Neuronal stem cell (in vitro differentiated cells): ENCODE measurements around the gene NDUFA13.

ENCODE experiments used
- DNase-seq: peaks from one replicate; pipeline ENCODE4 v3.0.0-alpha.2; 2013; ENCODE audit warnings: low spot score
- H2AFZ ChIP-seq: one replicate; pipeline ENCODE4 v1.6.1; 2013; ENCODE audit warnings: mild to moderate bottlenecking, low read length, inconsistent platforms
- H2AK5ac ChIP-seq: 2 replicates; pipeline ENCODE4 v1.6.1; 2013; ENCODE audit warnings: low read depth, mild to moderate bottlenecking, inconsistent platforms, low read length, moderate library complexity, mixed read lengths
- H2BK120ac ChIP-seq: 2 replicates; pipeline ENCODE4 v1.6.1; 2013; ENCODE audit warnings: low read depth, mild to moderate bottlenecking, inconsistent platforms, low read length, moderate library complexity, mixed read lengths
- H2BK12ac ChIP-seq: one replicate; pipeline ENCODE4 v1.6.1; 2013; ENCODE audit warnings: low read length, inconsistent platforms
- H2BK15ac ChIP-seq: 2 replicates; pipeline ENCODE4 v1.6.1; 2013; ENCODE audit warnings: mild to moderate bottlenecking, low read length, inconsistent platforms, mixed read lengths
- H2BK5ac ChIP-seq: one replicate; pipeline ENCODE4 v1.6.1; 2013; ENCODE audit warnings: inconsistent platforms, mild to moderate bottlenecking, low read length, moderate library complexity
- H3K14ac ChIP-seq: one replicate; pipeline ENCODE4 v1.6.1; 2013; ENCODE audit warnings: low read length, inconsistent platforms
- H3K18ac ChIP-seq: 2 replicates; pipeline ENCODE4 v1.6.1; 2013; ENCODE audit warnings: low read length, inconsistent platforms
- H3K23ac ChIP-seq: 2 replicates; pipeline ENCODE4 v1.6.1; 2013; ENCODE audit warnings: low read depth, mild to moderate bottlenecking, mixed read lengths, low read length, inconsistent platforms; ENCODE audit not compliant: poor library complexity
- H3K27ac ChIP-seq: replicated peaks from 3 replicates; pipeline ENCODE4 v1.5.1; 2013; ENCODE audit warnings: low read length, inconsistent platforms
- H3K27me3 ChIP-seq, 3 experiments: 2 replicates each; pipeline ENCODE4 v1.6.1; 2013; ENCODE audit warnings: low read length in 3 of 3, mild to moderate bottlenecking in 2 of 3, inconsistent platforms in 1 of 3, low read depth in 1 of 3, mixed read lengths in 1 of 3, moderate library complexity in 1 of 3; ENCODE audit not compliant: control insufficient read depth in 3 of 3, insufficient read depth in 3 of 3
- H3K36me3 ChIP-seq, 2 donors: replicated peaks in 1 of 2; 2 replicates each; pipeline ENCODE4 v1.6.1; 2013; ENCODE audit warnings: low read length in 2 of 2; ENCODE audit not compliant: control insufficient read depth in 2 of 2, insufficient read depth in 2 of 2
- H3K4ac ChIP-seq: 2 replicates; pipeline ENCODE4 v1.6.1; 2013; ENCODE audit warnings: inconsistent platforms, mild to moderate bottlenecking, low read length, moderate library complexity
- H3K4me1 ChIP-seq, 2 donors: 1 replicate in 1 of 2; 2 replicates in 1 of 2; pipeline ENCODE4 v1.6.1; 2013; ENCODE audit warnings: low read length in 2 of 2, low read depth in 1 of 2; ENCODE audit not compliant: control insufficient read depth in 2 of 2, insufficient read depth in 1 of 2
- H3K4me2 ChIP-seq: one replicate; pipeline ENCODE4 v1.6.1; 2013; ENCODE audit warnings: mild to moderate bottlenecking, low read length, inconsistent platforms; ENCODE audit not compliant: insufficient read depth, poor library complexity, severe bottlenecking
- H3K4me3 ChIP-seq, 2 donors: 2 replicates each; pipeline ENCODE4 v1.5.1; 2013; ENCODE audit warnings: low read length in 2 of 2, mild to moderate bottlenecking in 2 of 2, inconsistent platforms in 1 of 2, moderate library complexity in 1 of 2
- H3K79me1 ChIP-seq: one replicate; pipeline ENCODE4 v1.6.1; 2013; ENCODE audit warnings: low read depth, mild to moderate bottlenecking, inconsistent platforms, low read length, moderate library complexity
- H3K9ac ChIP-seq: one replicate; pipeline ENCODE4 v1.6.1; 2013; ENCODE audit warnings: mild to moderate bottlenecking, low read depth, low read length, inconsistent platforms; ENCODE audit not compliant: poor library complexity
- H3K9me3 ChIP-seq, 2 donors: replicated peaks in 1 of 2; 2 replicates each; pipeline versions ENCODE3 to v1.6.1; 2013; ENCODE audit warnings: low read length in 2 of 2, mild to moderate bottlenecking in 2 of 2, inconsistent platforms in 1 of 2, low read depth in 1 of 2, mixed read lengths in 1 of 2, moderate library complexity in 1 of 2; ENCODE audit not compliant: control insufficient read depth in 2 of 2, insufficient read depth in 1 of 2
- H4K8ac ChIP-seq: one replicate; pipeline ENCODE4 v1.6.1; 2013; ENCODE audit warnings: low read depth, mild to moderate bottlenecking, inconsistent platforms, low read length, moderate library complexity
- H4K91ac ChIP-seq: one replicate; pipeline ENCODE4 v1.6.1; 2013; ENCODE audit warnings: low read length, low read depth, mild to moderate bottlenecking, inconsistent platforms; ENCODE audit not compliant: poor library complexity
- WGBS, 2 donors: extraction: QIAGEN DNeasy Blood & Tissue Kit; methylation state at CpG; one replicate each; pipeline ENCODE4 v1.1.7; 2013; ENCODE audit warnings: missing lambda C conversion rate in 2 of 2, mixed read lengths in 1 of 2; ENCODE audit not compliant: insufficient read length in 2 of 2, insufficient replicate concordance in 1 of 2; ENCODE audit errors: extremely low coverage in 2 of 2; 5-methylcytosine and 5-hydroxymethylcytosine counted together

NDUFA13 gene

DNA sequence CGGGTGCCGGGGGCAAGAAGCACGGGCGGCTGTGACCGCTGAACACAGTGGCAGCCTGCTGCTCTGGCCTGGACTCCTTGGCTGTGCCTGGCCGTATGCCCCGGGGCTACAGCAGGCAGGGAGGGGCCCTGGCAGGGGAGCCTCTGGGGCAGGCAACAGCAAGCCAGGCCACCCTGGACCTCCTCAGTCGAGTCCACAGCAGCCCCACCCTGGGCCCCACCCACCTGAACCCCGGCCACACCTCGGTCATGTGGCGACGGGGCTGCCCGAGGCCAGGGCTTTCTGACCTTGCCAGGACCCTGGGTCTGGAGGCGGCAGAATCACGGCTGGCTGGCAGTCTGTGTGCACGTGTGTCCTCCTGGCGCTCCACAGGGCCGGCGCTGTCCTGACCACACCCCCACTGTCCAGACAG, 30.7 kb downstream of the NDUFA13 start:
- H2BK15ac ChIP-seq: no peak overlapping the region
- H3K18ac ChIP-seq: peak overlapping the region; percentile 80
- no peak overlapping the region for H2BK12ac ChIP-seq
- H3K23ac ChIP-seq: peak overlapping the region; percentile 65
- H4K8ac ChIP-seq: no peak overlapping the region
- peak overlapping the region; percentile 53 for H2BK5ac ChIP-seq
- peak overlapping the region; percentile 84 for H2AK5ac ChIP-seq
- H2AFZ ChIP-seq: no peak overlapping the region
- peaks cover 0 to 2% of the 10 kb centered on the region in 2 donors for H3K4me1 ChIP-seq
- H3K9me3 ChIP-seq: no peaks in the 10 kb centered on the region
- H3K14ac ChIP-seq: no peak overlapping the region
- DNase-seq: no peak
- H3K4ac ChIP-seq: no peak overlapping the region
- H3K9ac ChIP-seq: peak overlapping the region; percentile 77
- no peak overlapping the region for H3K4me3 ChIP-seq
- no CpG with 5 or more reads among the region's 19 CpGs for WGBS, 2 donors
- H4K91ac ChIP-seq: no peak overlapping the region
- H3K36me3 ChIP-seq: no peaks in the 10 kb centered on the region
- no peaks in the 10 kb centered on the region for H3K27me3 ChIP-seq
- H3K79me1 ChIP-seq: no peaks in the 10 kb centered on the region
- peak overlapping the region; percentile 31 for H2BK120ac ChIP-seq
- no peak overlapping the region for H3K4me2 ChIP-seq
- H3K27ac ChIP-seq: no peak overlapping the region

DNA sequence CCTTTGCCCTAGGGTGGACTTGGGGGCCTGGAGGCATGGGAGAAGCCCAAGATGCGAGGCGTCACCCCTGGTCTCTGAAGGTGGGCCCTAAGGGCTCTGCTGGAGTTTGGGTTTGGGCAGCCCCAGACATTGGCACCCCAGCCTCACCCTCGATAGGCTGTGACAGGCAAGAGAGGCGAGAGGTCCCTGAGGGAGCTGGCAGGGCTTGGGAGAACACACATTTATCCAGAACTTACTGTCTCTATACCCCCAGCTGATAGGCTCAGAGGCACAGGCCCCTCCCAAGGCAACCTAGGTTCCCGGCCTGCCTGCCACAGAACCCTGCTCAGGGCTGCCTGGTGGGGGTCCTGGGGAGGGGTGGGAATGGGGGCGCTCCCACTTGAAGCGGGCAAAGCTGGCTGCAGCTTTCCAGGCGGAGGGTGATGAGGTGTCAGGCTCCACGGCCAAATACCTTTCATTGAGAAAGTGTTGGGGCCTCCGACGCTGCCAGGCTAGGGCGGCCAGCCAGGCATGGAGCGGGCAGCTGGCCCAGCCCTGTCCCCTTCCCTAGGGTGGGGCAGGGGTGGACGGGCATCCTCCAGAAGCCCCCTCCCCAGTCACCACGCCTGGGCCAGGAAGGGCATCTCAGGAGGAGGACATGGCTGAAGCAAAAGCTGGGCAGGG, 31.8 kb downstream of the NDUFA13 start:
- Histone ChIP-seq H2AK5ac (peak overlapping the region; percentile 84), H4K8ac (no peak overlapping the region), H3K79me1 (no peaks in the 10 kb centered on the region), H3K14ac (peak overlapping the region; percentile 82), H2AFZ (no peak overlapping the region), H3K27me3 (no peaks in the 10 kb centered on the region), H3K4me1 (peaks cover 0 to 2% of the 10 kb centered on the region in 2 donors), H3K4me3 (no peak overlapping the region), H3K27ac (no peak overlapping the region), H3K4me2 (no peak overlapping the region), H3K4ac (no peak overlapping the region), H2BK12ac (no peak overlapping the region), H3K18ac (peak overlapping the region; percentile 71), H3K9ac (no peak overlapping the region), H3K36me3 (no peaks in the 10 kb centered on the region), H4K91ac (no peak overlapping the region), H2BK5ac (peak overlapping the region; percentile 60), H2BK120ac (no peak overlapping the region), H3K23ac (peak overlapping the region; percentile 85), H3K9me3 (no peaks in the 10 kb centered on the region), H2BK15ac (no peak overlapping the region)
- no CpG with 5 or more reads among the region's 15 CpGs for WGBS, 2 donors
- no peak for DNase-seq

- Histone ChIP-seq H3K4me1 (peaks cover 0 to 2% of the 10 kb centered on the region in 2 donors), H3K4ac (no peak overlapping the region), H2BK12ac (no peak overlapping the region), H2BK120ac (no peak overlapping the region), H3K36me3 (no peaks in the 10 kb centered on the region), H3K18ac (no peak overlapping the region), H3K23ac (peak overlapping the region; percentile 32), H3K9ac (no peak overlapping the region), H4K8ac (no peak overlapping the region), H4K91ac (no peak overlapping the region), H2AFZ (peak overlapping the region; percentile 9), H2BK5ac (no peak overlapping the region), H3K27me3 (no peaks in the 10 kb centered on the region), H2AK5ac (peak overlapping the region; percentile 53), H3K9me3 (no peaks in the 10 kb centered on the region), H3K4me2 (no peak overlapping the region), H2BK15ac (no peak overlapping the region), H3K4me3 (no peak overlapping the region), H3K14ac (no peak overlapping the region), H3K79me1 (no peaks in the 10 kb centered on the region), H3K27ac (no peak overlapping the region)
- DNase-seq: no peak
- WGBS, 2 donors: no CpG with 5 or more reads among the region's 13 CpGs
These were observed 33.1 kb downstream of the NDUFA13 start for GRCh38 chr19:19548915-19549759.

GRCh38 chr19:19549804-19550464, 33.9 kb downstream of the NDUFA13 start:
- H3K4me2 ChIP-seq: no peak overlapping the region
- H3K18ac ChIP-seq: peak overlapping the region; percentile 77
- peaks cover 0 to 2% of the 10 kb centered on the region in 2 donors for H3K4me1 ChIP-seq
- no peak overlapping the region for H2BK15ac ChIP-seq
- WGBS, 2 donors: no CpG with 5 or more reads among the region's 23 CpGs
- peak overlapping the region; percentile 4 for H2BK120ac ChIP-seq
- no peak overlapping the region for H3K9ac ChIP-seq
- no peaks in the 10 kb centered on the region for H3K79me1 ChIP-seq
- no peaks in the 10 kb centered on the region for H3K9me3 ChIP-seq
- H3K27me3 ChIP-seq: no peaks in the 10 kb centered on the region
- H3K4ac ChIP-seq: no peak overlapping the region
- no peak overlapping the region for H4K8ac ChIP-seq
- H2AFZ ChIP-seq: peak overlapping the region; percentile 62
- no peak overlapping the region for H2BK5ac ChIP-seq
- no peak for DNase-seq
- no peak overlapping the region for H3K14ac ChIP-seq
- H3K23ac ChIP-seq: peak overlapping the region; percentile 76
- H2AK5ac ChIP-seq: peak overlapping the region; percentile 53
- no peak overlapping the region for H3K27ac ChIP-seq
- no peak overlapping the region for H2BK12ac ChIP-seq
- H4K91ac ChIP-seq: no peak overlapping the region
- H3K4me3 ChIP-seq: no peak overlapping the region
- H3K36me3 ChIP-seq: no peaks in the 10 kb centered on the region
